ENCODE measurements around the gene NELFE. TPM values are rescaled to one million over a fixed set of nuclear protein-coding genes. Genes with fewer than 3 reads are reported as not detected.
A peak's percentile ranks its signal among the peaks of the same experiment; 100 is the strongest.

NELFE gene
- total RNA-seq, 1 experiment from 2014 or later = 73.8 TPM

DNA sequence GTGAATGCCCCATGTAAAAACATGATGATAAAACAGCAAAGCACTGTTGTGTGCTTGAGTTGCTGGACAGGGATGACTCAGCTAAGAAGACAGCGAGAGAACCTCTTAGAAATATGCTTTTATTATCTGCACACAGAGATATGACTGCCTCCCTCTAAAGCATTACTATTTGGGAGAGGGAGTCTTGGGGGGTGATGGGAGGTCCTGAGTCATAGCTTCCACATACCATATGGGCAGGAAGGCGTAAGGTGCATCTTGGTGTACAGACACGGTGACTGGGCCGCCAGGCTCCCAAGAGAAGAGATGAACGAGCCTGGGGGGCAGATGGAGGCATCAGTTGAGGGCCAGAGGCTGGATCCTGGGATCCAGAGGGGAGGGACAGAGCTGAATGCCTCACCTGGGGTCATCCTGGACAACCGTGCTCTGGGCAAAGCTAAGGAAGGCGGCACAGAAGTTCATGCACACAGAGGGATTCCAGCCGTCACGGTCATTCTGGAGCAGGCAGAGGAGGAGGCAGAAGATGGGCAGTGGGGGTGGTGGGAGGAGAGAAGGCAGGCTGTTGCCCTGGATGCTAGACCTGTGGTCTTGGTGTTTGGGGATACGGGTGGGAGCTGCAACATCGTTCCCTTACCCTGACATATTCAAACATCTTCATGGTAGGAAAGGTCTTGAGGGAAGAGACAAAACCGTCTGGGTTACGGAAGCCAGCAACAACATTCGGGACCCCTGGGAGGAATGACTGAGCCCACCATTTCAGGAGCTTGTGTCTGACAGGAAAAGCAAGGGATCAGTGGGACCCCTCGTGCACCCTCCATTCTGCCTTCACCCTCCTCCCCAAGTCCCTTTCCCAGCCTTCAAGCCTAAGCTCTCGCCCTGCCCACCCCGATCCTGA is 11.2 kb upstream of the NELFE start:
- DNase-seq (ENCODE audit: low spot score) = no peak
- peak overlapping the region; percentile 36; the same call in 1 of the 2 replicates for H3K27ac Mint-ChIP-seq
- peaks cover 4% of the 10 kb centered on the region; the same call in 1 of the 2 replicates for H3K9me3 Mint-ChIP-seq
- ATAC-seq = no peak
- CTCF ChIA-PET = no interaction called here
- POLR2A ChIA-PET = interaction anchor here (2.5 kb wide), 1 partner anchor 11 kb away, joined by 13 read pairs; the partner anchor contains the start of genes NELFE and SKIC2
- peak overlapping the region; percentile 34 for H3K4me3 Mint-ChIP-seq
- no peak for TF ChIP-seq NFE2L1 (CRISPR knock-in tag; IDR thresholded peaks at IDR 0.05)
- no peak for TF ChIP-seq NR2C2 (CRISPR knock-in tag; IDR thresholded peaks at IDR 0.05)
- no peak for TF ChIP-seq TEAD4 (CRISPR knock-in tag; IDR thresholded peaks at IDR 0.05)
- no peak for TF ChIP-seq RORB (CRISPR knock-in tag; IDR thresholded peaks at IDR 0.05)
- H3K27me3 Mint-ChIP-seq (ENCODE audit: low read depth) = no peaks in the 10 kb centered on the region
- H3K4me1 Mint-ChIP-seq = peaks cover 12% of the 10 kb centered on the region
- H3K36me3 Mint-ChIP-seq = peaks cover 42% of the 10 kb centered on the region

DNA sequence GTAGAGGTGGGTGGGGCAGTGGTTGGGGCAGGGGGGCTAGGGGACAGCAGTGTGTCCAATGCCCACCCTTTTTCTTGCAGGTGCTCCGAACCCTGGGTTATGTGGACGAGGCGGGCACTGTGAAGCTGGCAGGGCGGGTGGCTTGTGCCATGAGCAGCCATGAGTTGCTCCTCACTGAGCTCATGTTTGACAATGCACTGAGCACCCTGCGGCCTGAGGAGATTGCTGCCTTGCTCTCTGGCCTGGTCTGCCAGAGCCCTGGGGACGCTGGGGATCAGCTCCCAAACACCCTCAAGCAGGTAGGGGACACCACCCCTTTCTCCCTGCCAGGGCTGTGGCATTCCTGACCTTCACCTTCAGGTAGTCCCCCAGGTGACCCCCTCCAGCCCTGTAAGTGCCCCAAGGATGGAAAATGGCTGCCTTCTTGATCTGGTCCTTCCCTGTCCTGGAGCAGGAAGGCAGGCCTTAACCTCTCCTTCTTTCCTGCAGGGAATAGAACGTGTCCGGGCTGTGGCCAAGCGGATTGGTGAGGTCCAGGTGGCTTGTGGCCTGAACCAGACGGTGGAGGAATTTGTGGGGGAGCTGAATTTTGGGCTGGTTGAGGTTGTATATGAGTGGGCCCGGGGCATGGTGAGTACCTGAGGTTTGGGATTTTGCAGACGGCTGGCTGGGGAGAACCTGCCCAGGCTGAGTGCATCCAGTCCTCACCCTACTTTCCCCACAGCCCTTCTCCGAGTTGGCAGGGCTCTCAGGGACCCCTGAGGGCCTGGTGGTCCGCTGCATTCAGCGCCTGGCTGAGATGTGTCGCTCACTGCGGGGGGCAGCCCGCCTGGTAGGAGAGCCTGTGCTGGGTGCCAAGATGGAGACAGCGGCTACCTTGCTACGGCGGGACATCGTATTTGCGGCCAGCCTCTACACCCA is 10.3 kb upstream of the NELFE start:
- ChIA-PET CTCF (interaction anchor here (1.0 to 1.2 kb wide), 2 partner anchors 10 to 17 kb away, joined by 3 read pairs; partner anchors contain the start of genes NELFE and SKIC2), POLR2A (no interaction called here)
- DNase-seq (ENCODE audit: low spot score) (no peak), ATAC-seq (no peak)
- H3K4me1 Mint-ChIP-seq = peaks cover 12% of the 10 kb centered on the region
- H3K27ac Mint-ChIP-seq = no peak overlapping the region
- TF ChIP-seq NR2C2 (CRISPR knock-in tag; IDR thresholded peaks at IDR 0.05) (no peak), ZNF219 (CRISPR knock-in tag; IDR thresholded peaks at IDR 0.05; ENCODE audit: borderline replicate concordance) (no peak), ZNF138 (CRISPR knock-in tag; conservative IDR thresholded peaks at IDR 0.05) (no peak), SMAD3 (CRISPR knock-in tag; IDR thresholded peaks at IDR 0.05; ENCODE audit: borderline replicate concordance) (no peak)
- TF ChIP-seq, protein P1, sequence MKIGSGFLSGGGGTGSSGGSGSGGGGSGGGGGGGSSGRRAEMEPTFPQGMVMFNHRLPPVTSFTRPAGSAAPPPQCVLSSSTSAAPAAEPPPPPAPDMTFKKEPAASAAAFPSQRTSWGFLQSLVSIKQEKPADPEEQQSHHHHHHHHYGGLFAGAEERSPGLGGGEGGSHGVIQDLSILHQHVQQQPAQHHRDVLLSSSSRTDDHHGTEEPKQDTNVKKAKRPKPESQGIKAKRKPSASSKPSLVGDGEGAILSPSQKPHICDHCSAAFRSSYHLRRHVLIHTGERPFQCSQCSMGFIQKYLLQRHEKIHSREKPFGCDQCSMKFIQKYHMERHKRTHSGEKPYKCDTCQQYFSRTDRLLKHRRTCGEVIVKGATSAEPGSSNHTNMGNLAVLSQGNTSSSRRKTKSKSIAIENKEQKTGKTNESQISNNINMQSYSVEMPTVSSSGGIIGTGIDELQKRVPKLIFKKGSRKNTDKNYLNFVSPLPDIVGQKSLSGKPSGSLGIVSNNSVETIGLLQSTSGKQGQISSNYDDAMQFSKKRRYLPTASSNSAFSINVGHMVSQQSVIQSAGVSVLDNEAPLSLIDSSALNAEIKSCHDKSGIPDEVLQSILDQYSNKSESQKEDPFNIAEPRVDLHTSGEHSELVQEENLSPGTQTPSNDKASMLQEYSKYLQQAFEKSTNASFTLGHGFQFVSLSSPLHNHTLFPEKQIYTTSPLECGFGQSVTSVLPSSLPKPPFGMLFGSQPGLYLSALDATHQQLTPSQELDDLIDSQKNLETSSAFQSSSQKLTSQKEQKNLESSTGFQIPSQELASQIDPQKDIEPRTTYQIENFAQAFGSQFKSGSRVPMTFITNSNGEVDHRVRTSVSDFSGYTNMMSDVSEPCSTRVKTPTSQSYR (CRISPR knock-in tag; IDR thresholded peaks at IDR 0.05) = no peak
- no peaks in the 10 kb centered on the region for H3K9me3 Mint-ChIP-seq
- H3K4me3 Mint-ChIP-seq = no peak overlapping the region
- H3K36me3 Mint-ChIP-seq = peaks cover 42% of the 10 kb centered on the region
- no peaks in the 10 kb centered on the region for H3K27me3 Mint-ChIP-seq (ENCODE audit: low read depth)

DNA sequence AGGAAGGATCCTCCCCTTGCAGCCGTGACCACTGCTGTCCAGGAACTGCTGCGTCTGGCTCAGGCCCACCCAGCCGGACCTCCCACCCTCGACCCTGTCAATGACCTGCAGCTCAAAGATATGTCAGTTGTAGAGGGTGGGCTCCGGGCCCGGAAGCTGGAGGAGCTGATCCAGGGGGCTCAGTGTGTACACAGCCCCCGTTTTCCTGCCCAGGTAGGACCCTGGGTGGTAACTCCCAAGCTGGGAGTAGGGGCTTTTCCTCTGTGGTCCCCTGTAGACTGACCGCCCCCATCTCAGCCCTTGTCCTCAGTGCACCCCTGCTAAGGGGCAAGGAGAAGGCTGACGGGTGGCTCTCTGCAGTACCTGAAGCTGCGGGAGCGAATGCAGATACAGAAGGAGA is 9.6 kb upstream of the NELFE start:
- no peak for ATAC-seq
- no peak for DNase-seq (ENCODE audit: low spot score)
- TF ChIP-seq CBFB (CRISPR knock-in tag; IDR thresholded peaks at IDR 0.05; ENCODE audit: low read depth) (no peak), NR2C2 (CRISPR knock-in tag; IDR thresholded peaks at IDR 0.05) (no peak), NFE2L1 (CRISPR knock-in tag; IDR thresholded peaks at IDR 0.05) (no peak), CREB1 (CRISPR knock-in tag; IDR thresholded peaks at IDR 0.05) (no peak), ZNF138 (CRISPR knock-in tag; conservative IDR thresholded peaks at IDR 0.05) (no peak), ZNF219 (CRISPR knock-in tag; IDR thresholded peaks at IDR 0.05; ENCODE audit: borderline replicate concordance) (no peak), FOXK1 (CRISPR knock-in tag; IDR thresholded peaks at IDR 0.05) (no peak), PRRX2 (CRISPR knock-in tag; IDR thresholded peaks at IDR 0.05) (no peak), FOXP1 (CRISPR knock-in tag; IDR thresholded peaks at IDR 0.05; ENCODE audit: borderline replicate concordance) (no peak), GABPB1 (CRISPR knock-in tag; IDR thresholded peaks at IDR 0.05) (no peak), ZNF232 (CRISPR knock-in tag; IDR thresholded peaks at IDR 0.05) (no peak)
- TF ChIP-seq, protein P2, sequence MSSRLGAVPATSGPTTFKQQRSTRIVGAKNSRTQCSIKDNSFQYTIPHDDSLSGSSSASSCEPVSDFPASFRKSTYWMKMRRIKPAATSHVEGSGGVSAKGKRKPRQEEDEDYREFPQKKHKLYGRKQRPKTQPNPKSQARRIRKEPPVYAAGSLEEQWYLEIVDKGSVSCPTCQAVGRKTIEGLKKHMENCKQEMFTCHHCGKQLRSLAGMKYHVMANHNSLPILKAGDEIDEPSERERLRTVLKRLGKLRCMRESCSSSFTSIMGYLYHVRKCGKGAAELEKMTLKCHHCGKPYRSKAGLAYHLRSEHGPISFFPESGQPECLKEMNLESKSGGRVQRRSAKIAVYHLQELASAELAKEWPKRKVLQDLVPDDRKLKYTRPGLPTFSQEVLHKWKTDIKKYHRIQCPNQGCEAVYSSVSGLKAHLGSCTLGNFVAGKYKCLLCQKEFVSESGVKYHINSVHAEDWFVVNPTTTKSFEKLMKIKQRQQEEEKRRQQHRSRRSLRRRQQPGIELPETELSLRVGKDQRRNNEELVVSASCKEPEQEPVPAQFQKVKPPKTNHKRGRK (CRISPR knock-in tag; IDR thresholded peaks at IDR 0.05; ENCODE audit: borderline replicate concordance) = no peak
- TF ChIP-seq, protein P3, sequence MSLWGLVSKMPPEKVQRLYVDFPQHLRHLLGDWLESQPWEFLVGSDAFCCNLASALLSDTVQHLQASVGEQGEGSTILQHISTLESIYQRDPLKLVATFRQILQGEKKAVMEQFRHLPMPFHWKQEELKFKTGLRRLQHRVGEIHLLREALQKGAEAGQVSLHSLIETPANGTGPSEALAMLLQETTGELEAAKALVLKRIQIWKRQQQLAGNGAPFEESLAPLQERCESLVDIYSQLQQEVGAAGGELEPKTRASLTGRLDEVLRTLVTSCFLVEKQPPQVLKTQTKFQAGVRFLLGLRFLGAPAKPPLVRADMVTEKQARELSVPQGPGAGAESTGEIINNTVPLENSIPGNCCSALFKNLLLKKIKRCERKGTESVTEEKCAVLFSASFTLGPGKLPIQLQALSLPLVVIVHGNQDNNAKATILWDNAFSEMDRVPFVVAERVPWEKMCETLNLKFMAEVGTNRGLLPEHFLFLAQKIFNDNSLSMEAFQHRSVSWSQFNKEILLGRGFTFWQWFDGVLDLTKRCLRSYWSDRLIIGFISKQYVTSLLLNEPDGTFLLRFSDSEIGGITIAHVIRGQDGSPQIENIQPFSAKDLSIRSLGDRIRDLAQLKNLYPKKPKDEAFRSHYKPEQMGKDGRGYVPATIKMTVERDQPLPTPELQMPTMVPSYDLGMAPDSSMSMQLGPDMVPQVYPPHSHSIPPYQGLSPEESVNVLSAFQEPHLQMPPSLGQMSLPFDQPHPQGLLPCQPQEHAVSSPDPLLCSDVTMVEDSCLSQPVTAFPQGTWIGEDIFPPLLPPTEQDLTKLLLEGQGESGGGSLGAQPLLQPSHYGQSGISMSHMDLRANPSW (CRISPR knock-in tag; conservative IDR thresholded peaks at IDR 0.05; ENCODE audit: low read depth) = no peak
- TF ChIP-seq, protein P4, sequence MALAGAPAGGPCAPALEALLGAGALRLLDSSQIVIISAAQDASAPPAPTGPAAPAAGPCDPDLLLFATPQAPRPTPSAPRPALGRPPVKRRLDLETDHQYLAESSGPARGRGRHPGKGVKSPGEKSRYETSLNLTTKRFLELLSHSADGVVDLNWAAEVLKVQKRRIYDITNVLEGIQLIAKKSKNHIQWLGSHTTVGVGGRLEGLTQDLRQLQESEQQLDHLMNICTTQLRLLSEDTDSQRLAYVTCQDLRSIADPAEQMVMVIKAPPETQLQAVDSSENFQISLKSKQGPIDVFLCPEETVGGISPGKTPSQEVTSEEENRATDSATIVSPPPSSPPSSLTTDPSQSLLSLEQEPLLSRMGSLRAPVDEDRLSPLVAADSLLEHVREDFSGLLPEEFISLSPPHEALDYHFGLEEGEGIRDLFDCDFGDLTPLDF (CRISPR knock-in tag; IDR thresholded peaks at IDR 0.05) = no peak
- TF ChIP-seq, protein P5, sequence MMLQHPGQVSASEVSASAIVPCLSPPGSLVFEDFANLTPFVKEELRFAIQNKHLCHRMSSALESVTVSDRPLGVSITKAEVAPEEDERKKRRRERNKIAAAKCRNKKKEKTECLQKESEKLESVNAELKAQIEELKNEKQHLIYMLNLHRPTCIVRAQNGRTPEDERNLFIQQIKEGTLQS (CRISPR knock-in tag; conservative IDR thresholded peaks at IDR 0.05) = no peak
- no peak overlapping the region for H3K4me3 Mint-ChIP-seq
- no peak overlapping the region for H3K27ac Mint-ChIP-seq
- peaks cover 45% of the 10 kb centered on the region for H3K36me3 Mint-ChIP-seq
- H3K9me3 Mint-ChIP-seq = no peaks in the 10 kb centered on the region
- ChIA-PET POLR2A (no interaction called here), CTCF (interaction anchor here (1.0 to 1.2 kb wide), 2 partner anchors 9 to 16 kb away, joined by 3 read pairs; partner anchors contain the start of genes NELFE and SKIC2)
- H3K4me1 Mint-ChIP-seq = peaks cover 11% of the 10 kb centered on the region
- H3K27me3 Mint-ChIP-seq (ENCODE audit: low read depth) = no peaks in the 10 kb centered on the region
